ENCODE measurements around the gene PCNA.

The PCNA gene

DNA sequence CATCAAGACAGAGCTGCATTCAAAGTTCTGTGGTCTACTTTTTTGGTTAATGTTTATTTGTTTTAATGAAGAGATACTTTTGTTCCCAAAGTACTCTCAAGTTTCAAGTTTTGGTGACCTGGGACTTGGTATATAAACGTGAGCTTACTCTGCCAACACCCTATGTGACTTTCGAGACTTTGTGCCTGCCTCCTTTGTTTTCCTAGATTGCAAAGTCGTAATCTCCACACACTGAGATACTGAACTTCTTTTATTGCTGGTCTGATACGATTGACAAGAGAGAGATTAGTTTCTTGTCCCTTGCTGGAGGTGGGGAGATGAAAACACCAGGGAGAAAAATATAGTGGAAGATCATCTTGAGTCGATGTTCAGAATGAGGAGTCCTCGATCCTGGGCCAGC, 27.9 kb downstream of the PCNA start:
- no peaks in the 10 kb centered on the region for H3K4me1 ChIP-seq
- no peak overlapping the region for H3K4me3 ChIP-seq (ENCODE audit: low read depth, low read length)
- H3K36me3 ChIP-seq = peaks cover 8% of the 10 kb centered on the region
- TF ChIP-seq, protein P1, sequence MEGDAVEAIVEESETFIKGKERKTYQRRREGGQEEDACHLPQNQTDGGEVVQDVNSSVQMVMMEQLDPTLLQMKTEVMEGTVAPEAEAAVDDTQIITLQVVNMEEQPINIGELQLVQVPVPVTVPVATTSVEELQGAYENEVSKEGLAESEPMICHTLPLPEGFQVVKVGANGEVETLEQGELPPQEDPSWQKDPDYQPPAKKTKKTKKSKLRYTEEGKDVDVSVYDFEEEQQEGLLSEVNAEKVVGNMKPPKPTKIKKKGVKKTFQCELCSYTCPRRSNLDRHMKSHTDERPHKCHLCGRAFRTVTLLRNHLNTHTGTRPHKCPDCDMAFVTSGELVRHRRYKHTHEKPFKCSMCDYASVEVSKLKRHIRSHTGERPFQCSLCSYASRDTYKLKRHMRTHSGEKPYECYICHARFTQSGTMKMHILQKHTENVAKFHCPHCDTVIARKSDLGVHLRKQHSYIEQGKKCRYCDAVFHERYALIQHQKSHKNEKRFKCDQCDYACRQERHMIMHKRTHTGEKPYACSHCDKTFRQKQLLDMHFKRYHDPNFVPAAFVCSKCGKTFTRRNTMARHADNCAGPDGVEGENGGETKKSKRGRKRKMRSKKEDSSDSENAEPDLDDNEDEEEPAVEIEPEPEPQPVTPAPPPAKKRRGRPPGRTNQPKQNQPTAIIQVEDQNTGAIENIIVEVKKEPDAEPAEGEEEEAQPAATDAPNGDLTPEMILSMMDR (IDR thresholded peaks at IDR 0.05; ENCODE audit: low read depth, low read length) = no peak
- H3K27me3 ChIP-seq = no peaks in the 10 kb centered on the region
- H3K9me3 ChIP-seq = no peaks in the 10 kb centered on the region
- no peak for DNase-seq

DNA sequence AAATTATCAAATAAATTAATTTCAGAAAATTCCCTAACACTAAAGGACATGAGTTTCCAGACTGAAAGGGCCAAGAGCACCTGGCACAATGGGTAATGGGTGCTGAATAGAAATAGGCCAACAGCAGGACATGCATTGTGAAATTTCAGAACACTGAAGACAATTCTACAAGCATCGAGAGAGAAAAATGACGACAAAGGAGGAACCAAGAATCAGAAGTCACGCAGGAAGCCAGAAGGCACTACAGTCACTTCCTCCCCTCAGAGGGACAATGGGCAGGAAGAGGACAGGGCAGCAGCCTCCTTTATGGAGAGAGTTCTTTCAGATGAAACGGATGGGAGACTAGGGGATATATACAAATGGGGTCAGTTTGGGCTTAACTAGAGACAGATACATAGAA, 29.6 kb downstream of the PCNA start:
- Histone ChIP-seq H3K9me3 (no peaks in the 10 kb centered on the region), H3K27me3 (no peaks in the 10 kb centered on the region), H3K36me3 (no peaks in the 10 kb centered on the region), H3K4me1 (no peaks in the 10 kb centered on the region), H3K4me3 (ENCODE audit: low read depth, low read length) (no peak overlapping the region)
- TF ChIP-seq, protein P1 (IDR thresholded peaks at IDR 0.05; ENCODE audit: low read depth, low read length) = no peak
- DNase-seq = no peak

DNA sequence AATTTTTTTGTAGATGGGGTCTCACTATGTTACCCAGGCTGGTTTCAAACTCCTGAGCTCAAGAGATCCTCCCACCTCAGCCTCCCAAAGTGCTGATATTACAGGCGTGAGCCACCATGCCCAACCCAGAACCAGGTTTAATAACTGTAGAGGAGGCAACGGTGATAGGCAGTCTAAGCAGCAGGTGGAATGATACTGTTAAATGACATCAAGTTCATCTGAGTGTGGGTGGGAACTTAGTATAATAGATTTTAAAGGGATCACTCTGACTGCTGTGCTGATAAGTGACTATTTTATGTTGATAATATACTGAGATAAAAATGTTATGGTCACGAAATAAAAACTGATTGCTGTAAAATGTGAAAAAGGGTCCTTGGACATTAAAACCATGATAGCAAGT, 31.1 kb downstream of the PCNA start:
- no peaks in the 10 kb centered on the region for H3K9me3 ChIP-seq
- TF ChIP-seq, protein P1 (IDR thresholded peaks at IDR 0.05; ENCODE audit: low read depth, low read length) = no peak
- DNase-seq = no peak
- no peaks in the 10 kb centered on the region for H3K27me3 ChIP-seq
- H3K4me3 ChIP-seq (ENCODE audit: low read depth, low read length) = no peak overlapping the region
- no peaks in the 10 kb centered on the region for H3K4me1 ChIP-seq
- no peaks in the 10 kb centered on the region for H3K36me3 ChIP-seq

DNA sequence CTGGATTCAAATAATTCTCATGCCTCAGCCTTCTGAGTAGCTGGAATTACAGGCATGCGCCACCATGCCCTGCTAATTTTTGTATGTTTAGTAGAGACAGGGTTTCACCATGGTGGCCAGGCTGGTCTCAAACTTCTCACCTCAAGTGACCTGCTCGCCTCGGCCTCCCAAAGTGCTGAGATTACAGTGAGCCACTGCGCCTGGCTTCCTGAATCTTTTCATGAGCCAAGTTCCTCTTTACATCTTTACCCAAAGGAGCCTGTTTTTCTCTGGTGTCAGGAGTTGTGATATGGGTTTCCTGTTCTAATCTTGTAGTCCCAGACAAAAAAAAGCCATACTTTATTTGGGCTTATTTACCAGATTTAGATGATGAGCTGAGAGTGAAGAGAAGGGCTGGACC, 34.4 kb downstream of the PCNA start:
- H3K4me3 ChIP-seq (ENCODE audit: low read depth, low read length) = no peak overlapping the region
- no peaks in the 10 kb centered on the region for H3K27me3 ChIP-seq
- H3K36me3 ChIP-seq = no peaks in the 10 kb centered on the region
- DNase-seq = no peak
- H3K4me1 ChIP-seq = no peaks in the 10 kb centered on the region
- TF ChIP-seq, protein P1 (IDR thresholded peaks at IDR 0.05; ENCODE audit: low read depth, low read length) = no peak
- no peaks in the 10 kb centered on the region for H3K9me3 ChIP-seq

DNA sequence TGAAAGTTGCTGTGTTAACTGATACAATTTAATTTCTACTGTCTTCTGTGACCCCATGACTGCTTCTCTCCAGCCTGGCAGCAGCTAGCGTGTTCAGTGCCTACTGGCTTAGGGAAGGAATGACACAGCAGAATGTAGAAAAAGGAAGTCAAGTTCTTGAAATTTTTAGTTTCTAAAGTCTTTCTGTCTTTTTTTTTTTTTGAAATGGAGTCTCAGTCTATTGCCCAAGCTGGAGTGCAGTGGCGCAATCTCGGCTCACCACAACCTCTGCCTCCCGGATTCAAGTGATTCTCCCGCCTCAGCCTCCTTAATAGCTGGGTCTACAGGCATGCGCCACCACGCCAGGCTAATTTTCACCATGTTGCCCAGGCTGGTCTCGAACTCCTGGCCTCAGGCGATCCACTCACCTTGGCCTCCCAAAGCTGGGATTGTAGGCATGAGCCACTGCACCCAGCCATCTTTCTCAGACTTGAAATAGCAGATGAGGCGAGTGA, 39.3 kb downstream of the PCNA start:
- Histone ChIP-seq H3K9me3 (no peaks in the 10 kb centered on the region), H3K4me1 (no peaks in the 10 kb centered on the region)

DNA sequence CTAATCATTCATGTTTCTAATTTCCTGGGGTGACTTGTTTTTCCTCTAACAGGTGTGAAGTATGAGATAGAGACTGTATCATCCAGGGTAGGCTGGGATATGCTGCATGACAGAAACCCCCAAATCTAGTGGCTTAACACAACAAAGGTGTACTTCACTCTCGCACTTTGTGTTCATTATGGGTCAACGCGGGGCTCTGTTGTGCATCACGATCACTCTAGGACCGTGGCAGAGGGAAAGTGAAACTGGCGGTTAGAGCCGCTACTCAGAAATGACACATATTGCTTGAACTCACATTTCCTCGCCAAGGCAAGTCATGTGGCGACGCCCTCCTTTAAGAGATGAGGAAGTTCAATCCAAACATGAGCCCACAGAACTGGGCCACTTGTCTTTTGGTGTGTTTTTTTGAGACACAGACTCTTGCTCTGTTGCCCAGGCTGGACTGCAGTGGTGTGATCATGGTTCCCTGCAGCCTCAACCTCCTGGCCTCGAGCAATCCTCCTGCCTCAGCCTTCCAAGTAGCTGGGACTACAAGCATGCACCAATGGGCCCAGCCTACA, 41.3 kb downstream of the PCNA start:
- no peak for DNase-seq
- H3K9me3 ChIP-seq = no peaks in the 10 kb centered on the region

More for the DNA sequence above, 39.3 kb downstream of the PCNA start:
- no peak for DNase-seq
- Histone ChIP-seq H3K4me3 (ENCODE audit: low read depth, low read length) (no peak overlapping the region), H3K36me3 (no peaks in the 10 kb centered on the region), H3K27me3 (no peaks in the 10 kb centered on the region)
- TF ChIP-seq, protein P1 (IDR thresholded peaks at IDR 0.05; ENCODE audit: low read depth, low read length) = no peak

More for the DNA sequence above, 41.3 kb downstream of the PCNA start:
- no peaks in the 10 kb centered on the region for H3K27me3 ChIP-seq
- no peak overlapping the region for H3K4me3 ChIP-seq (ENCODE audit: low read depth, low read length)
- no peaks in the 10 kb centered on the region for H3K36me3 ChIP-seq
- TF ChIP-seq, protein P1 (IDR thresholded peaks at IDR 0.05; ENCODE audit: low read depth, low read length) = no peak
- no peaks in the 10 kb centered on the region for H3K4me1 ChIP-seq

Data from BE2C (cell line).